H1 (cell line): Measurements from ENCODE around the gene CREB3. TPM values are rescaled to one million over a fixed set of nuclear protein-coding genes. Genes with fewer than 3 reads are reported as not detected.

Source experiments
- CTCF ChIA-PET: fragments of 300-600 bp; sonication (Branson Sonifier 250); formaldehyde crosslinking; loops from one replicate; lab custom pipeline; 2021; ENCODE audit not compliant: partially characterized antibody; lab: Charles Lee
- POLR2A ChIA-PET: fragments of 300-600 bp; sonication (Branson Sonifier 250); formaldehyde crosslinking; loops from one replicate; lab custom pipeline; 2021; ENCODE audit warnings: inconsistent platforms; ENCODE audit not compliant: partially characterized antibody; lab: Charles Lee
- DNase-seq, 2 experiments: peaks; one replicate each; pipeline versions ENCODE4 v3.0.0 to v3.0.0-alpha.2; 2010 to 2022; ENCODE audit warnings: low spot score in 2 of 2, low read depth in 1 of 2, mixed read lengths in 1 of 2
- FAIRE-seq: peaks from 2 replicates; lab custom pipeline; 2011; peaks lifted over from hg19 to GRCh38; lab: Jason Lieb, UNC
- H2AFZ ChIP-seq: 2 replicates; pipeline ENCODE4 v1.8.1; 2012; ENCODE audit warnings: low read length, inconsistent platforms
- H2AK5ac ChIP-seq: 2 replicates; pipeline ENCODE4 v1.6.1; 2013; ENCODE audit warnings: low read depth, low read length
- H2BK120ac ChIP-seq: replicated peaks from 2 replicates; pipeline ENCODE3; 2013; ENCODE audit warnings: low read depth, low read length, inconsistent platforms
- H2BK12ac ChIP-seq: 2 replicates; pipeline ENCODE4 v1.6.1; 2013; ENCODE audit warnings: low read depth, low read length
- H2BK15ac ChIP-seq: 2 replicates; pipeline ENCODE4 v1.6.1; 2013; ENCODE audit warnings: low read length
- H2BK20ac ChIP-seq: 2 replicates; pipeline ENCODE4 v1.6.1; 2013; ENCODE audit warnings: low read length
- H2BK5ac ChIP-seq: 2 replicates; pipeline ENCODE4 v1.6.1; 2013; ENCODE audit warnings: low read depth, low read length
- H3K14ac ChIP-seq: 2 replicates; pipeline ENCODE4 v1.6.1; 2013; ENCODE audit warnings: inconsistent platforms; ENCODE audit not compliant: insufficient read length
- H3K18ac ChIP-seq: 2 replicates; pipeline ENCODE4 v1.6.1; 2013; ENCODE audit warnings: low read length; ENCODE audit errors: extremely low read depth
- H3K23ac ChIP-seq: 2 replicates; pipeline ENCODE4 v1.6.1; 2013; ENCODE audit warnings: inconsistent platforms; ENCODE audit not compliant: insufficient read length
- H3K23me2 ChIP-seq: 2 replicates; pipeline ENCODE4 v1.6.1; 2013; ENCODE audit warnings: low read depth, low read length
- H3K27ac ChIP-seq: 2 replicates; pipeline ENCODE4 v1.6.1; 2011; ENCODE audit warnings: low read depth, low read length, inconsistent platforms
- H3K27me3 ChIP-seq, 4 experiments: replicated peaks in 1 of 4; 1 replicate in 1 of 4; 2 replicates in 3 of 4; pipeline versions ENCODE4 v1.6.1 to v1.8.1; 2011 to 2013; ENCODE audit warnings: low read length in 3 of 4, mild to moderate bottlenecking in 3 of 4, inconsistent platforms in 2 of 4, mixed read lengths in 2 of 4, moderate library complexity in 1 of 4; ENCODE audit not compliant: control insufficient read depth in 3 of 4, insufficient read depth in 3 of 4; ENCODE audit errors: extremely low read depth in 1 of 4
- H3K36me3 ChIP-seq, 4 experiments: 2 replicates each; pipeline versions ENCODE4 v1.6.1 to v1.8.1; 2011 to 2013; ENCODE audit warnings: mild to moderate bottlenecking in 4 of 4, low read length in 3 of 4, moderate library complexity in 2 of 4, control low read depth in 1 of 4, inconsistent platforms in 1 of 4; ENCODE audit not compliant: insufficient read depth in 4 of 4, control insufficient read depth in 2 of 4
- H3K4ac ChIP-seq: replicated peaks from 2 replicates; pipeline ENCODE3; 2013; ENCODE audit warnings: low read length, low read depth, mixed read lengths, inconsistent platforms; ENCODE audit not compliant: insufficient read length
- H3K4me1 ChIP-seq, 4 experiments: replicated peaks in 1 of 4; 1 replicate in 1 of 4; 2 replicates in 3 of 4; pipeline versions ENCODE4 v1.6.1 to v1.8.1; 2011 to 2013; ENCODE audit warnings: low read length in 3 of 4, inconsistent platforms in 2 of 4, mixed read lengths in 1 of 4; ENCODE audit not compliant: insufficient read depth in 4 of 4, control insufficient read depth in 3 of 4
- H3K4me2 ChIP-seq, 2 experiments: 2 replicates each; pipeline versions ENCODE4 v1.6.1 to v1.8.1; 2011 to 2013; ENCODE audit warnings: low read depth in 2 of 2, low read length in 2 of 2, control low read depth in 1 of 2, inconsistent platforms in 1 of 2, mild to moderate bottlenecking in 1 of 2; ENCODE audit not compliant: insufficient read depth in 1 of 2
- H3K4me3 ChIP-seq, 4 experiments: fragments of 200-600, 300-600 bp in 1 of 4; sonication (generic), shearing (Covaris generic), sonication (Bioruptor Twin) in 1 of 4; 2 replicates each; pipeline versions ENCODE4 v1.5.1 to v1.8.1; 2011 to 2016; ENCODE audit warnings: low read length in 4 of 4, low read depth in 3 of 4, control low read depth in 2 of 4, inconsistent platforms in 2 of 4, mild to moderate bottlenecking in 2 of 4, mixed read lengths in 1 of 4, moderate library complexity in 1 of 4; ENCODE audit not compliant: insufficient read depth in 2 of 4; ENCODE audit errors: extremely low read depth in 1 of 4
- H3K56ac ChIP-seq: replicated peaks from 2 replicates; pipeline ENCODE3; 2013; ENCODE audit warnings: low read depth, mild to moderate bottlenecking, mixed read lengths, low read length, inconsistent platforms; ENCODE audit not compliant: insufficient read length
- H3K79me1 ChIP-seq: 2 replicates; pipeline ENCODE4 v1.6.1; 2013; ENCODE audit warnings: low read depth, low read length, control low read depth
- H3K79me2 ChIP-seq, 2 experiments: 2 replicates each; pipeline versions ENCODE4 v1.6.1 to v1.8.1; 2012 to 2013; ENCODE audit warnings: low read length in 2 of 2, mild to moderate bottlenecking in 2 of 2, inconsistent platforms in 1 of 2; ENCODE audit not compliant: insufficient read depth in 2 of 2, control insufficient read depth in 1 of 2
- H3K9ac ChIP-seq, 4 experiments: replicated peaks in 1 of 4; 1 replicate in 1 of 4; 2 replicates in 3 of 4; pipeline versions ENCODE4 v1.6.1 to v1.8.1; 2011 to 2013; ENCODE audit warnings: low read depth in 3 of 4, low read length in 3 of 4, control low read depth in 2 of 4, mild to moderate bottlenecking in 2 of 4, moderate library complexity in 2 of 4, inconsistent platforms in 1 of 4; ENCODE audit errors: extremely low read depth in 1 of 4
- H3K9me3 ChIP-seq, 2 experiments: 2 replicates each; pipeline versions ENCODE4 v1.6.1 to v1.8.1; 2012 to 2013; ENCODE audit warnings: mild to moderate bottlenecking in 2 of 2, moderate library complexity in 2 of 2, control low read depth in 1 of 2, inconsistent platforms in 1 of 2, low read depth in 1 of 2, low read length in 1 of 2, mixed read lengths in 1 of 2; ENCODE audit not compliant: insufficient read depth in 2 of 2
- H4K20me1 ChIP-seq, 2 experiments: replicated peaks in 1 of 2; 2 replicates each; pipeline versions ENCODE3 to v1.8.1; 2011 to 2013; ENCODE audit warnings: inconsistent platforms in 2 of 2, low read length in 2 of 2, mild to moderate bottlenecking in 1 of 2; ENCODE audit not compliant: insufficient read depth in 2 of 2, control insufficient read depth in 1 of 2
- H4K5ac ChIP-seq: 2 replicates; pipeline ENCODE4 v1.6.1; 2013; ENCODE audit warnings: low read length, low read depth, mixed read lengths, inconsistent platforms; ENCODE audit not compliant: insufficient read length
- H4K8ac ChIP-seq: 2 replicates; pipeline ENCODE4 v1.8.0; 2013; ENCODE audit warnings: mild to moderate bottlenecking, moderate library complexity, low read length, inconsistent platforms; ENCODE audit not compliant: insufficient read depth; ENCODE audit errors: extremely low read depth
- H4K91ac ChIP-seq: replicated peaks from 2 replicates; pipeline ENCODE3; 2013; ENCODE audit warnings: low read length, mixed read lengths, inconsistent platforms; ENCODE audit not compliant: insufficient read length
- CTCF ChIP-seq, 3 experiments: IDR thresholded peaks; 1 replicate in 2 of 3; 2 replicates in 1 of 3; pipeline versions ENCODE4 v1.5.1 to v1.6.1; 2011; ENCODE audit warnings: low read length in 3 of 3, mild to moderate bottlenecking in 3 of 3, inconsistent platforms in 2 of 3, low read depth in 1 of 3, moderate library complexity in 1 of 3; ENCODE audit not compliant: insufficient read depth in 1 of 3; ENCODE audit errors: control extremely low read depth in 1 of 3
- POLR2AphosphoS5 ChIP-seq: IDR thresholded peaks from 2 replicates; pipeline ENCODE4 v1.6.1; 2011; ENCODE audit warnings: low read depth, low read length
- RFX5 ChIP-seq: IDR thresholded peaks from 2 replicates; pipeline ENCODE4 v1.6.1; 2011; ENCODE audit warnings: low read depth, low read length, improper control_type of control experiment, borderline replicate concordance
- SP2 ChIP-seq: IDR thresholded peaks from 2 replicates; pipeline ENCODE4 v1.6.1; 2012; ENCODE audit warnings: mild to moderate bottlenecking, low read length, inconsistent platforms
- WGBS, 2 experiments: shearing (Covaris generic) in 1 of 2; methylation state at CpG; one replicate each; pipeline versions ENCODE4 v1.1.6 to v1.1.7; 2013 to 2015; ENCODE audit warnings: low lambda C conversion rate in 2 of 2, mixed read lengths in 2 of 2, inconsistent platforms in 1 of 2, low coverage in 1 of 2, missing lambda C conversion rate in 1 of 2; ENCODE audit not compliant: insufficient replicate concordance in 2 of 2, insufficient coverage in 1 of 2, insufficient read length in 1 of 2; ENCODE audit errors: extremely low coverage in 1 of 2, missing lambda C conversion rate in 1 of 2; 5-methylcytosine and 5-hydroxymethylcytosine counted together
- polyA plus RNA-seq, 7 experiments: library from polyadenylated mRNA; depleted of rRNA in 3 of 7; stranded (reverse) in 5 of 7; unstranded in 2 of 7; fragments of >200 nt in 5 of 7; fragments of 200-250 nt in 2 of 7; gene quantifications; 1 replicate in 5 of 7; 2 replicates in 1 of 7; 4 replicates in 1 of 7; pipeline versions ENCODE4 v1.2.1 to v1.2.3, GENCODE V29; 2011 to 2013; ENCODE audit warnings: missing spikeins in 2 of 7, mixed read lengths in 2 of 7
- total RNA-seq: library from RNA; stranded (reverse); fragmentation: NEBNext Ultra II Directional; extraction: Animal tissue kit (Norgen Biotek cat#: 25700); gene quantifications from 2 replicates; pipeline ENCODE4 v1.2.1, GENCODE V29; 2021

The CREB3 gene
- total and polyA plus RNA-seq, 2 of the 8 experiments (the other 6 are each of a cell fraction or from before 2014, with no cell fraction given): 24.4 to 25.7 TPM

- Histone ChIP-seq H3K27ac (0 out of 2 replicates have a peak overlapping the region, but pooled peaks have one; percentile 33), H3K79me2 (peaks cover 2 to 54% of the 10 kb centered on the region in 2 experiments), H2AFZ (no peak overlapping the region), H3K79me1 (peaks cover 16% of the 10 kb centered on the region), H3K18ac (peak overlapping the region; percentile 73), H3K36me3 (peaks cover 6 to 26% (median 17%) of the 10 kb centered on the region in 4 experiments), H3K23ac (no peak overlapping the region), H3K9me3 (no peaks in the 10 kb centered on the region; a peak in 1 of 4 replicates), H3K14ac (no peak overlapping the region), H3K4me2 (peak overlapping the region in 1 of 2 experiments; percentile 92; a peak in 1 of 4 replicates), H3K4me3 (no peak overlapping the region), H3K4me1 (peaks cover 21 to 42% (median 30%) of the 10 kb centered on the region in 4 experiments), H4K8ac (no peak overlapping the region), H3K9ac (no peak overlapping the region), H2BK12ac (peak overlapping the region; percentile 94), H4K20me1 (peaks cover 0 to 4% of the 10 kb centered on the region in 2 experiments), H3K56ac (no peak overlapping the region), H3K27me3 (no peaks in the 10 kb centered on the region), H2BK20ac (peak overlapping the region; percentile 40; the same call in 1 of the 2 replicates), H3K23me2 (peaks cover 10% of the 10 kb centered on the region; the same call in 1 of the 2 replicates), H4K5ac (no peak overlapping the region)
- POLR2A ChIA-PET: interaction anchor here (0.5 to 11.1 kb wide), 13 partner anchors 9 to 647 kb away, joined by 3 to 158 read pairs (median 5); partner anchors contain the start of genes STOML2 and TPM2
- no peak for DNase-seq
- CTCF ChIA-PET: interaction anchor here (0.8 to 16.0 kb wide), 22 partner anchors 9 to 185 kb away, joined by 3 to 198 read pairs (median 8); partner anchors contain the start of genes ARHGEF39, CCDC107, GBA2 and HINT2
- FAIRE-seq: no peak
- 82% methylated on average over 3 of the region's 3 CpGs; no CpG with 5 or more reads in 1 of the 2 experiments for WGBS, 2 experiments
- no peak for TF ChIP-seq POLR2AphosphoS5
- peak in 1 of 3 experiments; percentile 2; a peak in 1 of 4 replicates for TF ChIP-seq CTCF (IDR thresholded peaks at IDR 0.05; ENCODE audit: control extremely low read depth in 1 of 3, insufficient read depth in 1 of 3, low read depth in 1 of 3, low read length in 3 of 3)
- peak; percentile 90 for TF ChIP-seq RFX5
- no peak for TF ChIP-seq SP2
- TF ChIP-seq, all 59 proteins: peak for 2
- H2BK15ac ChIP-seq: no peak overlapping the region
- H4K91ac ChIP-seq: peak overlapping the region; percentile 13
- H2AK5ac ChIP-seq: no peak overlapping the region
- peak overlapping the region; percentile 88 for H2BK5ac ChIP-seq
- H2BK120ac ChIP-seq: no peak overlapping the region
- H3K4ac ChIP-seq: no peak overlapping the region
Measured at GRCh38 chr9:35726931-35727330, 5.5 kb upstream of the CREB3 start.
